Ectodermal cell (in vitro differentiated cells): ENCODE data around the gene ASXL1.

Experiments used
- H3K27ac ChIP-seq: 2 replicates; pipeline ENCODE4 v1.7.0; 2013; ENCODE audit warnings: mild to moderate bottlenecking, low read depth, low read length; ENCODE audit not compliant: insufficient read depth, poor library complexity, severe bottlenecking
- H3K27me3 ChIP-seq: 2 replicates; pipeline ENCODE4 v1.7.0; 2013; ENCODE audit warnings: mild to moderate bottlenecking, low read length; ENCODE audit not compliant: insufficient read depth, control insufficient read depth, poor library complexity, severe bottlenecking
- H3K36me3 ChIP-seq: one replicate; pipeline ENCODE4 v1.7.0; 2013; ENCODE audit warnings: low read length; ENCODE audit not compliant: control insufficient read depth, insufficient read depth
- H3K4me1 ChIP-seq: one replicate; pipeline ENCODE4 v1.7.0; 2013; ENCODE audit warnings: low read length; ENCODE audit not compliant: control insufficient read depth, insufficient read depth
- H3K4me3 ChIP-seq: 2 replicates; pipeline ENCODE4 v1.7.0; 2013; ENCODE audit warnings: low read depth, low read length, control low read depth; ENCODE audit not compliant: insufficient read depth
- H3K9me3 ChIP-seq: 2 replicates; pipeline ENCODE4 v1.7.0; 2013; ENCODE audit warnings: mild to moderate bottlenecking, low read length, moderate library complexity; ENCODE audit not compliant: control insufficient read depth
- WGBS, 2 experiments: methylation state at CpG; one replicate each; pipeline ENCODE4 v1.1.7; 2013; ENCODE audit warnings: missing lambda C conversion rate in 2 of 2; 5-methylcytosine and 5-hydroxymethylcytosine counted together

Gene ASXL1

GRCh38 chr20:32429343-32429742 is 71.2 kb downstream of the ASXL1 start:
- Histone ChIP-seq H3K27ac (no peak overlapping the region), H3K9me3 (no peaks in the 10 kb centered on the region), H3K27me3 (no peaks in the 10 kb centered on the region), H3K36me3 (peaks cover 58% of the 10 kb centered on the region), H3K4me1 (no peaks in the 10 kb centered on the region), H3K4me3 (no peak overlapping the region)
- 93% methylated on average over 7 of the region's 7 CpGs for WGBS, 2 experiments

- no peak overlapping the region for H3K4me3 ChIP-seq
These were observed 71.7 kb downstream of the ASXL1 start for GRCh38 chr20:32429745-32430360.

DNA sequence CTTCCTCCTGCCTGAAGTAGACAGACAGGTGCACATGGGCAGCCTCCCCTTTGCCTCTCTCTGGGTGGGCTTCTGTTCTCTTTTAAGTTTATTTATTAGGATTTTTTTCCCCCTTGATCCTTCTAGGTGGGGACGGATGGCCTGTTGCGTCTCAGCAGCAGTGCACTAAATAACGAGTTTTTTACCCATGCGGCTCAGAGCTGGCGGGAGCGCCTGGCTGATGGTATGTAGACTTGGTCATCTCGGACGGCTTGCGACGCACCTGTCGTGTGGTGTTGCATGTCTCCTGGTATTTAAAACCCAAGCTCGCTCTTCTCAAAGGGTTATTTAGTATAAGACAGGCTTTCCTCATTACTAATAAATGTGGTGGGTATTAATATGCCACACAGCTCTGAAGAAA is 73.3 kb downstream of the ASXL1 start:
- no peak overlapping the region for H3K27ac ChIP-seq
- H3K4me3 ChIP-seq, result no peak overlapping the region
- H3K36me3 ChIP-seq, result peaks cover 78% of the 10 kb centered on the region
- no peaks in the 10 kb centered on the region for H3K27me3 ChIP-seq
- H3K4me1 ChIP-seq, result no peaks in the 10 kb centered on the region
- no peaks in the 10 kb centered on the region for H3K9me3 ChIP-seq
- WGBS, 2 experiments, result 96 to 97% methylated on average over 12 of the region's 12 CpGs

More at GRCh38 chr20:32429745-32430360, 71.7 kb downstream of the ASXL1 start:
- H3K27me3 ChIP-seq, result no peaks in the 10 kb centered on the region
- 97% methylated on average over 16 of the region's 16 CpGs for WGBS, 2 experiments
- H3K9me3 ChIP-seq, result no peaks in the 10 kb centered on the region
- H3K27ac ChIP-seq, result no peak overlapping the region
- no peaks in the 10 kb centered on the region for H3K4me1 ChIP-seq
- H3K36me3 ChIP-seq, result peaks cover 63% of the 10 kb centered on the region

DNA sequence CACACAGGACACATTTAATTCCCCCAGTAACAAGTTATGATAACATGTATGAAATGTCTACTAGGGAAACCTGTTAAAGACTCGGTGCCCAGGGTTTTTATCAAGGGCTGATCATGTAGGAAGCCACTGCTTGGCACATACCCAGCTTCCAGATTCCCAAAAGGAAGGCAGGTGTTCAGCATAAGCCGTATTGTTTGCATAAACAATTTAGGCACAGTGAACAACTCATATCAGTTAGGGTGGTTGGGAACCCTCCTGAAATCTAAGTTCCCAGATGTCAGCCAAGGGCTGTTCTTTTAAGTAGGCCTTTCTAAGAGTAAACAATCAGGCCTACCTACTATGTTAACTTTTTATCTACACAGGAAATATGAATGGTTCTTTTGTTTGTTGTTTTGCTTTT is 74.1 kb downstream of the ASXL1 start:
- Histone ChIP-seq H3K9me3 (no peaks in the 10 kb centered on the region), H3K4me3 (no peak overlapping the region), H3K27me3 (no peaks in the 10 kb centered on the region), H3K27ac (no peak overlapping the region), H3K36me3 (peaks cover 79% of the 10 kb centered on the region), H3K4me1 (no peaks in the 10 kb centered on the region)
- 95 to 98% methylated on average over 2 of the region's 2 CpGs for WGBS, 2 experiments

DNA sequence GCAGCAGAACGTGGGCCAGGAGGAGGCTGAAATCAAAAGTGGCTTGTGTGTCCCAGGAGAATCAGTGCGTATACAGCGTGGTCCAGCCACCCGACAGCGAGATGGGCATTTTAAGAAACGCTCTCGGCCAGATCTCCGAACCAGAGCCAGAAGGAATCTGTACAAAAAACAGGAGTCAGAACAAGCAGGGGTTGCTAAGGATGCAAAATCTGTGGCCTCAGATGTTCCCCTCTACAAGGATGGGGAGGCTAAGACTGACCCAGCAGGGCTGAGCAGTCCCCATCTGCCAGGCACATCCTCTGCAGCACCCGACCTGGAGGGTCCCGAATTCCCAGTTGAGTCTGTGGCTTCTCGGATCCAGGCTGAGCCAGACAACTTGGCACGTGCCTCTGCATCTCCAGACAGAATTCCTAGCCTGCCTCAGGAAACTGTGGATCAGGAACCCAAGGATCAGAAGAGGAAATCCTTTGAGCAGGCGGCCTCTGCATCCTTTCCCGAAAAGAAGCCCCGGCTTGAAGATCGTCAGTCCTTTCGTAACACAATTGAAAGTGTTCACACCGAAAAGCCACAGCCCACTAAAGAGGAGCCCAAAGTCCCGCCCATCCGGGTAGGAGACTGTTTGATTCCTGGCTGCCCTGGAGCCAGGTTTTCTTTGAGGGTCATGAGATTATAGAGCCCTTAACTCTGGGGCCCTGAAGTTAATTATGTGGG is 75.3 kb downstream of the ASXL1 start:
- H3K9me3 ChIP-seq, result no peaks in the 10 kb centered on the region
- H3K36me3 ChIP-seq, result peaks cover 83% of the 10 kb centered on the region
- no peak overlapping the region for H3K4me3 ChIP-seq
- no peaks in the 10 kb centered on the region for H3K4me1 ChIP-seq
- 92 to 94% methylated on average over 20 of the region's 20 CpGs for whole genome bisulfite sequencing, 2 experiments
- H3K27me3 ChIP-seq, result no peaks in the 10 kb centered on the region
- H3K27ac ChIP-seq, result no peak overlapping the region

GRCh38 chr20:32434434-32434833 is 76.3 kb downstream of the ASXL1 start:
- no peaks in the 10 kb centered on the region for H3K27me3 ChIP-seq
- 96 to 99% methylated on average over 19 of the region's 19 CpGs for WGBS, 2 experiments
- no peak overlapping the region for H3K27ac ChIP-seq
- H3K4me1 ChIP-seq, result no peaks in the 10 kb centered on the region
- H3K4me3 ChIP-seq, result no peak overlapping the region
- peaks cover 82% of the 10 kb centered on the region for H3K36me3 ChIP-seq
- H3K9me3 ChIP-seq, result no peaks in the 10 kb centered on the region

DNA sequence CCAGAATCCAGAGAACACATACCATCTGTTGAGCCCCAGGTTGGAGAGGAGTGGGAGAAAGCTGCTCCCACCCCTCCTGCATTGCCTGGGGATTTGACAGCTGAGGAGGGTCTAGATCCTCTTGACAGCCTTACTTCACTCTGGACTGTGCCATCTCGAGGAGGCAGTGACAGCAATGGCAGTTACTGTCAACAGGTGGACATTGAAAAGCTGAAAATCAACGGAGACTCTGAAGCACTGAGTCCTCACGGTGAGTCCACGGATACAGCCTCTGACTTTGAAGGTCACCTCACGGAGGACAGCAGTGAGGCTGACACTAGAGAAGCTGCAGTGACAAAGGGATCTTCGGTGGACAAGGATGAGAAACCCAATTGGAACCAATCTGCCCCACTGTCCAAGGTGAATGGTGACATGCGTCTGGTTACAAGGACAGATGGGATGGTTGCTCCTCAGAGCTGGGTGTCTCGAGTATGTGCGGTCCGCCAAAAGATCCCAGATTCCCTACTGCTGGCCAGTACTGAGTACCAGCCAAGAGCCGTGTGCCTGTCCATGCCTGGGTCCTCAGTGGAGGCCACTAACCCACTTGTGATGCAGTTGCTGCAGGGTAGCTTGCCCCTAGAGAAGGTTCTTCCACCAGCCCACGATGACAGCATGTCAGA is 77.4 kb downstream of the ASXL1 start:
- WGBS, 2 experiments, result 95 to 97% methylated on average over 12 of the region's 12 CpGs
- no peak overlapping the region for H3K27ac ChIP-seq
- no peak overlapping the region for H3K4me3 ChIP-seq
- H3K9me3 ChIP-seq, result no peaks in the 10 kb centered on the region
- H3K27me3 ChIP-seq, result no peaks in the 10 kb centered on the region
- no peaks in the 10 kb centered on the region for H3K4me1 ChIP-seq
- peaks cover 72% of the 10 kb centered on the region for H3K36me3 ChIP-seq

GRCh38 chr20:32436142-32436861 is 78.2 kb downstream of the ASXL1 start:
- peaks cover 65% of the 10 kb centered on the region for H3K36me3 ChIP-seq
- 96% methylated on average over 11 of the region's 11 CpGs for WGBS, 2 experiments
- no peak overlapping the region for H3K27ac ChIP-seq
- H3K27me3 ChIP-seq, result no peaks in the 10 kb centered on the region
- H3K4me1 ChIP-seq, result no peaks in the 10 kb centered on the region
- no peaks in the 10 kb centered on the region for H3K9me3 ChIP-seq
- H3K4me3 ChIP-seq, result no peak overlapping the region

- no peak overlapping the region for H3K27ac ChIP-seq
- H3K4me1 ChIP-seq, result no peaks in the 10 kb centered on the region
- H3K4me3 ChIP-seq, result no peak overlapping the region
- peaks cover 59% of the 10 kb centered on the region for H3K36me3 ChIP-seq
- no peaks in the 10 kb centered on the region for H3K9me3 ChIP-seq
- WGBS, 2 experiments, result 97 to 98% methylated on average over 7 of the region's 7 CpGs
- H3K27me3 ChIP-seq, result no peaks in the 10 kb centered on the region
These were observed 78.8 kb downstream of the ASXL1 start for GRCh38 chr20:32436968-32437367.
